Lower leg skin (tissue), 4 donors: ENCODE measurements around the gene PTCH1. TPM values are rescaled to one million over a fixed set of nuclear protein-coding genes. Genes with fewer than 3 reads are reported as not detected.

Source experiments
- DNase-seq, 2 donors: peaks; one replicate each; pipeline ENCODE4 v3.0.0-alpha.2; 2019; ENCODE audit warnings: low spot score in 2 of 2
- H3K4me3 ChIP-seq: fragments of 200-600 bp; sonication (generic); 2 replicates; pipeline ENCODE4 v1.5.1; 2017; ENCODE audit warnings: mild to moderate bottlenecking, low read depth; ENCODE audit not compliant: poor library complexity, severe bottlenecking
- CTCF ChIP-seq, 3 donors: fragments of 450-650 bp; IDR thresholded peaks; one replicate each; pipeline ENCODE4 v1.5.1; 2016; ENCODE audit warnings: antibody characterized with exemption in 3 of 3, mild to moderate bottlenecking in 3 of 3, moderate library complexity in 2 of 3
- POLR2A ChIP-seq, 2 donors: fragments of 450-650 bp; IDR thresholded peaks; one replicate each; pipeline ENCODE4 v1.6.1; 2016 to 2017; ENCODE audit warnings: antibody characterized with exemption in 2 of 2, mild to moderate bottlenecking in 1 of 2, moderate library complexity in 1 of 2
- WGBS, 2 donors: methylation state at CpG; one replicate each; pipeline ENCODE4 v1.1.5; 2018; 5-methylcytosine and 5-hydroxymethylcytosine counted together
- intact Hi-C: fragments of 100-400 bp; cut with DNase I; formaldehyde crosslinking; loops from one replicate; pipeline ENCODE4 v1.15.0; 2023; ENCODE audit warnings: low total_unique reads
- total RNA-seq, 4 donors: library from RNA; depleted of rRNA; stranded (reverse); fragments of >200 nt; gene quantifications; one replicate each; pipeline ENCODE4 v1.1.0, GENCODE V29; 2016

Gene PTCH1
- total RNA-seq, 4 donors from 2014 or later, result 16.5 to 25.6 (median 20.9) TPM

- peak in 1 of 2 donors; percentile 69 for DNase-seq
- intact Hi-C loops, result no loop called here
- H3K4me3 ChIP-seq, result no peak overlapping the region
- no peak for TF ChIP-seq CTCF (IDR thresholded peaks at IDR 0.05)
- TF ChIP-seq POLR2A (IDR thresholded peaks at IDR 0.05), result no peak
- WGBS, 2 donors, result 71 to 72% methylated on average over 21 of the region's 21 CpGs
Observed at GRCh38 chr9:95463148-95464060, 53.4 kb downstream of the PTCH1 start.

- peak; percentile 76 to 91 for DNase-seq
- 5% methylated on average over 30 of the region's 30 CpGs for WGBS, 2 donors
- intact Hi-C loops, result no loop called here
- no peak overlapping the region for H3K4me3 ChIP-seq
- TF ChIP-seq POLR2A (IDR thresholded peaks at IDR 0.05) (no peak), CTCF (IDR thresholded peaks at IDR 0.05) (no peak)
Observed at GRCh38 chr9:95462249-95463147, 54.3 kb downstream of the PTCH1 start.

GRCh38 chr9:95461448-95462248, 55.1 kb downstream of the PTCH1 start:
- intact Hi-C loops, result no loop called here
- DNase-seq, result peak in 1 of 2 donors; percentile 80
- no peak for TF ChIP-seq CTCF (IDR thresholded peaks at IDR 0.05)
- no peak for TF ChIP-seq POLR2A (IDR thresholded peaks at IDR 0.05)
- WGBS, 2 donors, result 92% methylated on average over 17 of the region's 17 CpGs
- H3K4me3 ChIP-seq, result no peak overlapping the region

GRCh38 chr9:95460518-95461164, 56.1 kb downstream of the PTCH1 start:
- WGBS, 2 donors, result 88 to 90% methylated on average over 13 of the region's 13 CpGs

More at GRCh38 chr9:95460518-95461164, 56.1 kb downstream of the PTCH1 start:
- no peak for TF ChIP-seq CTCF (IDR thresholded peaks at IDR 0.05)
- TF ChIP-seq POLR2A (IDR thresholded peaks at IDR 0.05), result no peak
- intact Hi-C loops, result no loop called here
- no peak overlapping the region for H3K4me3 ChIP-seq
- peak in 1 of 2 donors; percentile 57 for DNase-seq
